Coronary artery (tissue), 2 donors: Measurements from ENCODE around the gene MSANTD1.

Experiments used
- DNase-seq: peaks from one replicate; pipeline ENCODE4 v3.0.0-alpha.2; 2017; ENCODE audit warnings: low spot score
- H3K27ac ChIP-seq, 2 donors: fragments of 200-600 bp; sonication (generic); one replicate each; pipeline ENCODE4 v1.5.1; 2016 to 2019
- H3K4me3 ChIP-seq: fragments of 200-600 bp; sonication (generic); 2 replicates; pipeline ENCODE4 v1.5.1; 2016; ENCODE audit warnings: mild to moderate bottlenecking, moderate library complexity
- TF ChIP-seq, protein P1 (sequence below): fragments of 200-600 bp; sonication (generic); IDR thresholded peaks from one replicate; pipeline ENCODE4 v1.5.1; 2019; ENCODE audit warnings: antibody characterized with exemption

Gene MSANTD1

DNA sequence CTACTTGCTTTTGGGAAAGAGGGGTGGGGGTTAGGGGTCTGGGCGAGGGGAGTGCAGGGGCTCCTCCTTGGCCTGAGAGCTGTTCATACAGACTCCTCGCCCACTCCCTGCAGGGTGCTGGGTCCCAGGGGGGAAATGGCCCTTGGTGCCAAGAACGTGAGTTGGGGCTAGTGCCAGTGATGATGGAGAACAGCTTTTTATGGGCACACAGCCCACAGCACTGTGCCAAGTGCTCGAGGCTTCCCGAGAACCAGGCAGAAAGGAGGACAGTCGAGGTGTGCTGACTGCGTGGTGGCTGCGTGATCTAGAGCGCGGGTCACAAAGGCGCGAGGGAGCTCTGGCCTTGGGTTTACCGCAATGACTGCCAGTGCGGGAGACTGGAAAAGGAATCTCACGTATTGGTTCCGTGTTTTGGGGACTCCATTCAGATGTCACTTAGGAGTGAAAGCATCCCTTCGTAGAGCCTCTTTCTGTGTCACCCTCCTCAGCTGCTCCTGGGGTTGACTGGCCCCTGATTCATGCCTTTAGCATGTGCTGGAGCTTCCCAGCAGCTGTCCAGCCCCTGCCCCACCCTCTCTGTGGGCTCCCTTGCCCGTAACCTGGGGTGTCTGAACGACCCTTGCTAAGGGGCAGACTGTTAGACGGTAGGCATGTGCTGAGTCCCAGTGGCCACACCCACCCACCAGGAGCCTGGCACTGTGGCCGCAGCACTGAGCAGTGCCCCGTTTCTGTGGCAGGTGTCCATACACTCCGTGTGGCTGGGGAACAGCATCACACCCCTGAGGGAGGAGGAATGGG lies 20.9 kb upstream of the MSANTD1 start:
- TF ChIP-seq, protein P1, sequence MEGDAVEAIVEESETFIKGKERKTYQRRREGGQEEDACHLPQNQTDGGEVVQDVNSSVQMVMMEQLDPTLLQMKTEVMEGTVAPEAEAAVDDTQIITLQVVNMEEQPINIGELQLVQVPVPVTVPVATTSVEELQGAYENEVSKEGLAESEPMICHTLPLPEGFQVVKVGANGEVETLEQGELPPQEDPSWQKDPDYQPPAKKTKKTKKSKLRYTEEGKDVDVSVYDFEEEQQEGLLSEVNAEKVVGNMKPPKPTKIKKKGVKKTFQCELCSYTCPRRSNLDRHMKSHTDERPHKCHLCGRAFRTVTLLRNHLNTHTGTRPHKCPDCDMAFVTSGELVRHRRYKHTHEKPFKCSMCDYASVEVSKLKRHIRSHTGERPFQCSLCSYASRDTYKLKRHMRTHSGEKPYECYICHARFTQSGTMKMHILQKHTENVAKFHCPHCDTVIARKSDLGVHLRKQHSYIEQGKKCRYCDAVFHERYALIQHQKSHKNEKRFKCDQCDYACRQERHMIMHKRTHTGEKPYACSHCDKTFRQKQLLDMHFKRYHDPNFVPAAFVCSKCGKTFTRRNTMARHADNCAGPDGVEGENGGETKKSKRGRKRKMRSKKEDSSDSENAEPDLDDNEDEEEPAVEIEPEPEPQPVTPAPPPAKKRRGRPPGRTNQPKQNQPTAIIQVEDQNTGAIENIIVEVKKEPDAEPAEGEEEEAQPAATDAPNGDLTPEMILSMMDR, result no peak
- Histone ChIP-seq H3K4me3 (no peak overlapping the region), H3K27ac (no peak overlapping the region)
- no peak for DNase-seq

DNA sequence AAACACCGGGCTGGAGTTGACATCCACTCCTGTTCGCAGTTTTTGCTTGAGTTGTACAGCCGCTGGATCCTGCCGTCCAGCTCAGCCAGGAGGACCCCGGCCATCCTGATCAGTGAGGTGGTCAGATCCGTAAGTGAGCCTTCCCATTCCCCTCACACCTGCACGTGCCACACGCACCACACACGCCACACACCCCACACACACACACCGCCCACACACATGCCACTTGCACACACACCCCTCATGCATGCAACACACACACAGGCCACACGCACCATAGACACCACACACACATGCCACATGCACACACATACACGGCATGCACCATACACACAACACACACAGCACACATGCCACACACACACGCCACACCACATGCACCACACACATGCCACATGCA lies 20.1 kb upstream of the MSANTD1 start:
- Histone ChIP-seq H3K4me3 (no peak overlapping the region), H3K27ac (no peak overlapping the region)
- TF ChIP-seq, protein P1, result no peak
- DNase-seq, result no peak

DNA sequence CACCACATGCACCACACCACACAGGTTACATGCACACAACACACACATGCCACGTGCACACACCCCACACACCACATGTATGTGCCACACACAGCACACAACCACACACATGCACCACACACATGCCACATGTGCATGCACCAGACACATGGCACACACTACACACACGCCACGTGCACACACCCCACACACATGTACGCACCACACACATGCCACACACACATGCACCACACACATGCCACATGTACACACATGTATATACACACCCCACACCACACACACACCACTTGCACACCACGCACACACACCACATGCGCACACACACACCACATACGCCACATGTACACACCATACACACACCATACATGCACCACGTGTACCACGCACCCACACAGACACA lies 19.6 kb upstream of the MSANTD1 start:
- TF ChIP-seq, protein P1, result no peak
- no peak overlapping the region for H3K27ac ChIP-seq
- no peak overlapping the region for H3K4me3 ChIP-seq
- DNase-seq, result no peak

DNA sequence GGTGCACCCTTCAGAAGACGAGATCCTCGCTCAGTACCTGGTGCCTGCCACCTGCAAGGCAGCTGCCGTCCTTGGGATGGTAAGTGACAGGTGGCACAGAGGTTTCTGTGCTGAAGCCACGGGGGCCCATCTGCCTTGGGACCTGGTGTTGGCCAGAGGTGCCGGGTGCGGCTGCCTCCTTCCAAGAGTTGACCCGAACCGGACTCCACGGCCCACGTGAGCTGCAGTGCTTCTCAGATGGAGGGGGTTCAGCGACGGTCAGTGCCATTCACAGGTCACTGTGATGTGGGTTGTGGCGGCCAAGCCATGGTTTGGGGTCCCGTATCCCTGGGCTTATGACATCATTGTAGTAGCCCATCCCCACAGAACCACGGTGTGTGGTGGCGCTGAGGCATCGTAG lies 19.0 kb upstream of the MSANTD1 start:
- DNase-seq, result no peak
- H3K27ac ChIP-seq, result no peak overlapping the region
- no peak overlapping the region for H3K4me3 ChIP-seq
- TF ChIP-seq, protein P1, result no peak

DNA sequence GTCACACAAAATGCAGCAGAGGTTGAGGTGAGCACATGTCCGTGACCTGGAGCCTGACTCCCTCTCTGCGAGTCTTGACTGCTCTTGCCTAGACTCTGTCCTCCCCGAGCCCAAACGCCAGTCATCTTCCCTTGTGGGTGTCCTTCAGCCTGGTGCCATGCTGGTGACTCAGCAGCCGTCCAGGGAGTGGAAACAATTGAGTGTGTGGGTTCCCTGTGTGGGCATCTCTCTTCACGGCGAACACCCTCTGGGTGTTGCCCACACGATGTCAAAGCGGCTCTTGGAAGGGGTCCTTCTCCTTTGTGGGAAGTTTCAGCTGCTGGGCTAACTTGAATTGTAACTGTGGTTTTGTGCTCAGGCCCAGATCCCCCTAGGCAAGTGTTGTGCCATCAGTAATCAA lies 17.5 kb upstream of the MSANTD1 start:
- DNase-seq, result no peak
- TF ChIP-seq, protein P1, result no peak
- Histone ChIP-seq H3K27ac (no peak overlapping the region), H3K4me3 (no peak overlapping the region)

DNA sequence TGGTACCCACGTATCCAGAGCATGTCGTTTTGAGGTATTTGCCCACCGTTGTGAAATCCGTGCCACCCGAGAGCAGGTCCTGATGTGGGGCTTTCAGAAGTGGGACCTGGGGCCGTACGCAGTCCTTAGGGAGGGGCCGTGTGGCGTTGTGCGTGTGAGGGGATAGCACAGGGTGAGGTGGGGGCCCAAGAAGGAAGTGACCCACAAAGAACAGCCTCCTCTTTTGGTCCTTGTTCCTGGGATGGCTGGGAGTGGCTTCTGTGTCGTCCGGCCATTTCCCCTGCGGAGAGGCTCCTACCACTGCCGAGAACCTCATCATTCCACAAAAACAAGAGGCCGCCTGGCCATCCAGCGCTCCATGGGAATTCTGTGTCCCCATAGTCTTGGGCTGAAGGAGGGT lies 17.0 kb upstream of the MSANTD1 start:
- Histone ChIP-seq H3K27ac (no peak overlapping the region), H3K4me3 (no peak overlapping the region)
- no peak for DNase-seq
- TF ChIP-seq, protein P1, result no peak

DNA sequence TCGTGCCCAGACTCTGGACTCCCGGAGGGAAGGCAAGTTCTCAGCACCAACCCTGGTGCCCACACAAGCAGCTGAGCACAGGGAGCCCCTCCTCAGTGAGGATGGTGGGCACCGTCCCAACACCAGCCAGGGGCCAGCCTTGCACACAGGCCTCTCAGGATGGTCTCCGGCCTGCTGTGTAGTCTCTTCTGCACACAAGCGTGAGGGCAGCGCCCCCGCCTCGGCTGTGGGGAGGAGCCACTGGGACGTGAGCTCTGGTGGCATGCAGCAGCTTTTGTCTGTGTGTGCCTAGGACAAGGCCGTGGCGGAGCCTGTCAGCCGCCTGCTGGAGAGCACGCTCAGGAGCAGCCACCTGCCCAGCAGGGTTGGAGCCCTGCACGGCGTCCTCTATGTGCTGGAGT lies 16.1 kb upstream of the MSANTD1 start:
- no peak for DNase-seq
- TF ChIP-seq, protein P1, result no peak
- no peak overlapping the region for H3K4me3 ChIP-seq
- H3K27ac ChIP-seq, result no peak overlapping the region
